Measurements from ENCODE around the gene HOGA1. TPM values are rescaled to one million over a fixed set of nuclear protein-coding genes. Genes with fewer than 3 reads are reported as not detected.

HOGA1 gene
- total RNA-seq, 6 experiments from 2014 or later, result 16.8 to 92.9 (median 36.5) TPM

- intact Hi-C loops (cut with DNase I), result no loop called here
- H3K4me1 ChIP-seq, result no peaks in the 10 kb centered on the region
- H3K36me3 ChIP-seq, result peaks cover 0 to 7% (median 0%) of the 10 kb centered on the region in 4 donors
- no peaks in the 10 kb centered on the region for H3K27me3 ChIP-seq
- TF ChIP-seq, protein P1, sequence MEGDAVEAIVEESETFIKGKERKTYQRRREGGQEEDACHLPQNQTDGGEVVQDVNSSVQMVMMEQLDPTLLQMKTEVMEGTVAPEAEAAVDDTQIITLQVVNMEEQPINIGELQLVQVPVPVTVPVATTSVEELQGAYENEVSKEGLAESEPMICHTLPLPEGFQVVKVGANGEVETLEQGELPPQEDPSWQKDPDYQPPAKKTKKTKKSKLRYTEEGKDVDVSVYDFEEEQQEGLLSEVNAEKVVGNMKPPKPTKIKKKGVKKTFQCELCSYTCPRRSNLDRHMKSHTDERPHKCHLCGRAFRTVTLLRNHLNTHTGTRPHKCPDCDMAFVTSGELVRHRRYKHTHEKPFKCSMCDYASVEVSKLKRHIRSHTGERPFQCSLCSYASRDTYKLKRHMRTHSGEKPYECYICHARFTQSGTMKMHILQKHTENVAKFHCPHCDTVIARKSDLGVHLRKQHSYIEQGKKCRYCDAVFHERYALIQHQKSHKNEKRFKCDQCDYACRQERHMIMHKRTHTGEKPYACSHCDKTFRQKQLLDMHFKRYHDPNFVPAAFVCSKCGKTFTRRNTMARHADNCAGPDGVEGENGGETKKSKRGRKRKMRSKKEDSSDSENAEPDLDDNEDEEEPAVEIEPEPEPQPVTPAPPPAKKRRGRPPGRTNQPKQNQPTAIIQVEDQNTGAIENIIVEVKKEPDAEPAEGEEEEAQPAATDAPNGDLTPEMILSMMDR (IDR thresholded peaks at IDR 0.05), result no peak
- whole genome bisulfite sequencing (ENCODE audit: insufficient coverage, low coverage, low lambda C conversion rate, missing lambda C conversion rate), result 87% methylated on average over 3 of the region's 4 CpGs
- no peak overlapping the region for H3K4me3 ChIP-seq
- DNase-seq (no peak), ATAC-seq (no peak)
- no peaks in the 10 kb centered on the region for H3K9me3 ChIP-seq
- H3K27ac ChIP-seq, result no peak overlapping the region
Observed at GRCh38 chr10:97564776-97565175, 19.4 kb upstream of the HOGA1 start.

- no peaks in the 10 kb centered on the region for H3K9me3 ChIP-seq
- intact Hi-C loops (cut with DNase I), result no loop called here
- no peak overlapping the region for H3K27ac ChIP-seq
- H3K27me3 ChIP-seq, result no peaks in the 10 kb centered on the region
- no peak overlapping the region for H3K4me3 ChIP-seq
- ATAC-seq (no peak), DNase-seq (no peak)
- peaks cover 0 to 14% (median 0%) of the 10 kb centered on the region in 4 donors for H3K36me3 ChIP-seq
- no peaks in the 10 kb centered on the region for H3K4me1 ChIP-seq
- TF ChIP-seq POLR2A (IDR thresholded peaks at IDR 0.05), result no peak
- TF ChIP-seq, protein P1 (IDR thresholded peaks at IDR 0.05), result no peak
- WGBS (ENCODE audit: insufficient coverage, low coverage, low lambda C conversion rate, missing lambda C conversion rate), result 83% methylated on average over 2 of the region's 2 CpGs
Observed at GRCh38 chr10:97566336-97566996, 17.7 kb upstream of the HOGA1 start.

DNA sequence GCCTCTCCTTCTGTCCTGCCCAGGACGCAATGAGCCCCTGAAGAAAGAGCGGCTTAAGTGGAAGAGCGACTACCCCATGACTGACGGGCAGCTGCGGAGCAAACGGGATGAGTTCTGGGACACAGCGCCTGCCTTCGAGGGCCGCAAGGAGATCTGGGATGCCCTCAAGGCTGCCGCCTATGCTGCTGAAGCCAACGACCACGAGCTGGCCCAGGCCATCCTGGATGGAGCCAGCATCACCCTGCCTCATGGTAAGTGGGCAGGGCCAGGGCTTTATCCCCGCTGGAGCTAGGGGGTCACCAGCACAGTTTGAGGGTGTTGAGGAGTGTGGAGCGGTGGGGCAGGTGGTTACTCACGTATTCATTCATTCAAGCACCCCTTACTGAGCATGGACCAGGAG, 16.3 kb upstream of the HOGA1 start:
- Histone ChIP-seq H3K36me3 (peaks cover 0 to 14% (median 0%) of the 10 kb centered on the region in 4 donors), H3K27me3 (no peaks in the 10 kb centered on the region), H3K27ac (no peak overlapping the region), H3K4me3 (no peak overlapping the region), H3K9me3 (no peaks in the 10 kb centered on the region), H3K4me1 (peaks cover 0 to 8% (median 3%) of the 10 kb centered on the region in 4 donors)
- DNase-seq (no peak), ATAC-seq (no peak)
- TF ChIP-seq POLR2A (IDR thresholded peaks at IDR 0.05), result no peak
- TF ChIP-seq, protein P1 (IDR thresholded peaks at IDR 0.05), result no peak
- WGBS (ENCODE audit: insufficient coverage, low coverage, low lambda C conversion rate, missing lambda C conversion rate), result 94% methylated on average over 8 of the region's 15 CpGs
- intact Hi-C loops (cut with DNase I), result no loop called here

GRCh38 chr10:97570146-97570788, 13.9 kb upstream of the HOGA1 start:
- peaks cover 0 to 18% (median 7%) of the 10 kb centered on the region in 4 donors for H3K4me1 ChIP-seq
- no peak for DNase-seq
- WGBS (ENCODE audit: insufficient coverage, low coverage, low lambda C conversion rate, missing lambda C conversion rate), result no CpG with 5 or more reads among the region's 33 CpGs
- intact Hi-C loops (cut with DNase I), result no loop called here
- H3K27ac ChIP-seq, result no peak overlapping the region
- peaks cover 0 to 14% (median 0%) of the 10 kb centered on the region in 4 donors for H3K36me3 ChIP-seq
- H3K27me3 ChIP-seq, result no peaks in the 10 kb centered on the region
- TF ChIP-seq, protein P1 (IDR thresholded peaks at IDR 0.05), result no peak
- no peak for TF ChIP-seq POLR2A (IDR thresholded peaks at IDR 0.05)
- ATAC-seq, result no peak
- no peaks in the 10 kb centered on the region for H3K9me3 ChIP-seq
- H3K4me3 ChIP-seq, result no peak overlapping the region

Data from right lobe of liver (tissue), 6 donors.